WTC11 (cell line): ENCODE measurements around the gene CCDC150. TPM values are rescaled to one million over a fixed set of nuclear protein-coding genes. Genes with fewer than 3 reads are reported as not detected.

ENCODE experiments used
- ATAC-seq: fragments of 200-7000 bp; cut with Tn5 transposase; 2 replicates; pipeline ENCODE4 v1.10.0; 2021; ENCODE audit warnings: mild to moderate bottlenecking, moderate library complexity
- CTCF ChIA-PET: fragments of 300-600 bp; sonication (Branson Sonifier 250); formaldehyde crosslinking; loops from one replicate; lab custom pipeline; 2021; ENCODE audit warnings: antibody characterized with exemption; lab: Charles Lee
- POLR2A ChIA-PET: fragments of 350-600 bp; sonication (Branson Sonifier 250); formaldehyde crosslinking; loops from one replicate; lab custom pipeline; 2021; ENCODE audit warnings: antibody characterized with exemption; lab: Charles Lee
- DNase-seq: peaks from one replicate; pipeline ENCODE4 v3.0.0; 2021; ENCODE audit warnings: low spot score
- H3K27ac Mint-ChIP-seq: 2 replicates; pipeline ENCODE4 v1.8.0; 2021; ENCODE audit warnings: mixed read lengths
- H3K27me3 Mint-ChIP-seq: 2 replicates; pipeline ENCODE4 v1.8.0; 2021; ENCODE audit warnings: low read depth, mild to moderate bottlenecking, moderate library complexity, mixed read lengths
- H3K36me3 Mint-ChIP-seq: 2 replicates; pipeline ENCODE4 v1.8.0; 2021; ENCODE audit warnings: mixed read lengths
- H3K4me1 Mint-ChIP-seq: 2 replicates; pipeline ENCODE4 v1.8.0; 2022; ENCODE audit warnings: mixed read lengths
- H3K4me3 Mint-ChIP-seq: 2 replicates; pipeline ENCODE4 v1.8.0; 2021; ENCODE audit warnings: mild to moderate bottlenecking, moderate library complexity, mixed read lengths
- H3K9me3 Mint-ChIP-seq: 2 replicates; pipeline ENCODE4 v1.8.0; 2021; ENCODE audit warnings: mixed read lengths
- FOXP1 ChIP-seq: sonication (generic); formaldehyde crosslinking; IDR thresholded peaks from 2 replicates; pipeline ENCODE4 v1.8.0; 2022; ENCODE audit warnings: missing genetic modification reagents, mild to moderate bottlenecking, moderate library complexity, borderline replicate concordance
- NFATC4 ChIP-seq: fragments of 250-450 bp; sonication (Bioruptor Pico); IDR thresholded peaks from 2 replicates; pipeline ENCODE4 v1.9.0; 2021; ENCODE audit warnings: mild to moderate bottlenecking
- OVOL2 ChIP-seq: fragments of 250-450 bp; sonication (Bioruptor Pico); IDR thresholded peaks from 2 replicates; pipeline ENCODE4 v1.9.0; 2021; ENCODE audit warnings: mild to moderate bottlenecking, borderline replicate concordance
- PRRX2 ChIP-seq: fragments of 250-450 bp; sonication (Bioruptor Pico); IDR thresholded peaks from 2 replicates; pipeline ENCODE4 v1.8.0; 2021; ENCODE audit warnings: mild to moderate bottlenecking
- SMAD4 ChIP-seq: sonication (generic); formaldehyde crosslinking; IDR thresholded peaks from 2 replicates; pipeline ENCODE4 v1.8.0; 2022; ENCODE audit warnings: mild to moderate bottlenecking, missing genetic modification reagents
- TCF7 ChIP-seq: sonication (generic); formaldehyde crosslinking; IDR thresholded peaks from 2 replicates; pipeline ENCODE4 v1.8.0; 2022; ENCODE audit warnings: mild to moderate bottlenecking, low read depth, missing genetic modification reagents, moderate library complexity
- TEAD1 ChIP-seq: sonication (generic); formaldehyde crosslinking; IDR thresholded peaks from 2 replicates; pipeline ENCODE4 v1.8.0; 2022; ENCODE audit warnings: mild to moderate bottlenecking, missing genetic modification reagents
- ZBTB21 ChIP-seq: sonication (generic); formaldehyde crosslinking; IDR thresholded peaks from 2 replicates; pipeline ENCODE4 v1.8.1; 2023; ENCODE audit warnings: mild to moderate bottlenecking, missing genetic modification reagents, borderline replicate concordance
- ZNF263 ChIP-seq: sonication (generic); formaldehyde crosslinking; IDR thresholded peaks from 2 replicates; pipeline ENCODE4 v1.8.1; 2022; ENCODE audit warnings: low read depth, mild to moderate bottlenecking, moderate library complexity, missing genetic modification reagents
- ZNF416 ChIP-seq: fragments of 250-450 bp; sonication (Bioruptor Pico); IDR thresholded peaks from 2 replicates; pipeline ENCODE4 v1.9.0; 2021; ENCODE audit warnings: mild to moderate bottlenecking, inconsistent platforms
- total RNA-seq: library from RNA; stranded (reverse); gene quantifications from 3 replicates; pipeline ENCODE4 v1.2.3, GENCODE V29; 2021
- TF ChIP-seq, protein P1 (sequence below): fragments of 250-450 bp; sonication (Bioruptor Pico); IDR thresholded peaks from 2 replicates; pipeline ENCODE4 v1.8.0; 2021; ENCODE audit warnings: mild to moderate bottlenecking
- TF ChIP-seq, protein P2 (sequence below): sonication (generic); formaldehyde crosslinking; IDR thresholded peaks from 2 replicates; pipeline ENCODE4 v1.8.0; 2022; ENCODE audit warnings: mild to moderate bottlenecking, missing genetic modification reagents
- TF ChIP-seq, protein P3 (sequence below): fragments of 250-450 bp; sonication (Bioruptor Pico); IDR thresholded peaks from 2 replicates; pipeline ENCODE4 v1.9.0; 2021; ENCODE audit warnings: mild to moderate bottlenecking, borderline replicate concordance
- TF ChIP-seq, protein P4 (sequence below): fragments of 250-450 bp; sonication (Bioruptor Pico); IDR thresholded peaks from 2 replicates; pipeline ENCODE4 v1.9.0; 2021; ENCODE audit warnings: moderate library complexity, mild to moderate bottlenecking, inconsistent platforms, borderline replicate concordance
- TF ChIP-seq, protein P5 (sequence below): sonication (generic); formaldehyde crosslinking; IDR thresholded peaks from 2 replicates; pipeline ENCODE4 v1.8.1; 2023; ENCODE audit warnings: mild to moderate bottlenecking, missing genetic modification reagents, moderate library complexity

CCDC150 gene
- total RNA-seq, 1 experiment from 2014 or later = 43.0 TPM

DNA sequence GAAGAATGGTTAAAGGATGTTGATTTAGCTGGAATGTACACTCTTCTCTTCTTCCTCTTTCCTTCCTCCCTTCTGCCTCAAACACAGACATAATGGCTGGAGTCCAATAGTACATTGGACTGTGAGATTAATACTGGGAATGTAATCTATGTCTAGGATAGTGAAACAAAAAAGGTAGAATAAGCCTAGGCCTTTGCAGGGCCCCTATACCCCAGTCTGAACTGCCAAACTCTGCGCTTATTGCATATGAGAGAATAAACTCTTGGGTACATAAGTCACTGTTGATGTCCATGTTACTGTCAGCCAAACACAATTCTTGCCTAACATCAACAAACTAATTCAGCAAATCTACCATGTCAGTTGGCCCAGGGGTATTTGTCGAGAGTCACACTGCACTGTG is 29.7 kb upstream of the CCDC150 start:
- POLR2A ChIA-PET = no interaction called here
- TF ChIP-seq ZNF416 (CRISPR knock-in tag) (no peak), SMAD4 (CRISPR knock-in tag) (no peak)
- Mint-ChIP-seq H3K27ac (no peak overlapping the region), H3K27me3 (no peaks in the 10 kb centered on the region), H3K4me1 (no peaks in the 10 kb centered on the region), H3K9me3 (no peaks in the 10 kb centered on the region), H3K4me3 (no peak overlapping the region), H3K36me3 (no peaks in the 10 kb centered on the region)
- CTCF ChIA-PET = no interaction called here
- DNase-seq = no peak
- no peak for ATAC-seq

DNA sequence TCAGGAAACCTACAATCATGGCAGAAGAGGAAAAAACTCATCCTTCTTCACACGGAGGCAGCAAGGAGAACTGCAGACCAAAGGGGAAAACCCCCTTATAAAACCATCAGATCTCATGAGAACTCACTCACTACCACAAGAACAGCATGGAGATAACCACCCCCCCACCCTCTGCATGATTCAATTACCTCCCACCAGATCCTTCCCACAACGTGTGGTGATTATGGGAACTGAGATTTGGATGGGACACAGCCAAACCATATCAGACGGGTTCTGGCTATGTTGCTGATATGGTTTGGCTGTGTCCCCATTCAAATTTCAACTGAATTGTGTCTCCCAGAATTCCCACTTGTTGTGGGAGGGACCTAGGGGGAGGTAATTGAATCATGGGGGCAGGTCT is 28.7 kb upstream of the CCDC150 start:
- Mint-ChIP-seq H3K27ac (no peak overlapping the region), H3K27me3 (no peaks in the 10 kb centered on the region), H3K4me1 (no peaks in the 10 kb centered on the region), H3K4me3 (no peak overlapping the region), H3K9me3 (no peaks in the 10 kb centered on the region), H3K36me3 (no peaks in the 10 kb centered on the region)
- CTCF ChIA-PET = no interaction called here
- ATAC-seq (no peak), DNase-seq (no peak)
- TF ChIP-seq, protein P1, sequence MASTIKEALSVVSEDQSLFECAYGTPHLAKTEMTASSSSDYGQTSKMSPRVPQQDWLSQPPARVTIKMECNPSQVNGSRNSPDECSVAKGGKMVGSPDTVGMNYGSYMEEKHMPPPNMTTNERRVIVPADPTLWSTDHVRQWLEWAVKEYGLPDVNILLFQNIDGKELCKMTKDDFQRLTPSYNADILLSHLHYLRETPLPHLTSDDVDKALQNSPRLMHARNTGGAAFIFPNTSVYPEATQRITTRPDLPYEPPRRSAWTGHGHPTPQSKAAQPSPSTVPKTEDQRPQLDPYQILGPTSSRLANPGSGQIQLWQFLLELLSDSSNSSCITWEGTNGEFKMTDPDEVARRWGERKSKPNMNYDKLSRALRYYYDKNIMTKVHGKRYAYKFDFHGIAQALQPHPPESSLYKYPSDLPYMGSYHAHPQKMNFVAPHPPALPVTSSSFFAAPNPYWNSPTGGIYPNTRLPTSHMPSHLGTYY (CRISPR knock-in tag) = no peak
- no peak for TF ChIP-seq NFATC4 (CRISPR knock-in tag)
- TF ChIP-seq PRRX2 (CRISPR knock-in tag) = no peak
- POLR2A ChIA-PET = no interaction called here

DNA sequence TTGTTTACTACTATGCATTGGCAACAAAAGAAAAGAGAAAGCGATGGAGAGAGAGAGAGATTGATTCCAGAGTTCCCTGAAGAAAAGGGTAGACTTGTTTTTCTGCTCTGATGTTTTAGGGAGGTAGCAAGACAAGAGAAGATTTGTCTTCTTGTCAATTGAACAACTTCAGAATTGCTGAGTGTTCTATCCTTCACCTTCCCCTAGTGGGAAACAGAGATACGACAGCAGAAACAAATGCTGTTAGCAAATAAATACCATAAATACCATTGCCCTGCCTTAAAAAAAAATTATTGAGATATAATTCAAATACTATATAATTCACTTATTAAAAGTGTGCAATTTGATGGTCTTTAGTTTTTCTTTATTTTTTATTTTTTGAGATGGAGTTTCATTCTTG is 26.2 kb upstream of the CCDC150 start:
- H3K27ac Mint-ChIP-seq = no peak overlapping the region
- DNase-seq (no peak), ATAC-seq (peak; percentile 38)
- TF ChIP-seq TCF7 = no peak
- no peak for TF ChIP-seq ZBTB21 (CRISPR knock-in tag)
- TF ChIP-seq OVOL2 (CRISPR knock-in tag) = no peak
- TF ChIP-seq, protein P2, sequence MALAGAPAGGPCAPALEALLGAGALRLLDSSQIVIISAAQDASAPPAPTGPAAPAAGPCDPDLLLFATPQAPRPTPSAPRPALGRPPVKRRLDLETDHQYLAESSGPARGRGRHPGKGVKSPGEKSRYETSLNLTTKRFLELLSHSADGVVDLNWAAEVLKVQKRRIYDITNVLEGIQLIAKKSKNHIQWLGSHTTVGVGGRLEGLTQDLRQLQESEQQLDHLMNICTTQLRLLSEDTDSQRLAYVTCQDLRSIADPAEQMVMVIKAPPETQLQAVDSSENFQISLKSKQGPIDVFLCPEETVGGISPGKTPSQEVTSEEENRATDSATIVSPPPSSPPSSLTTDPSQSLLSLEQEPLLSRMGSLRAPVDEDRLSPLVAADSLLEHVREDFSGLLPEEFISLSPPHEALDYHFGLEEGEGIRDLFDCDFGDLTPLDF (CRISPR knock-in tag) = no peak
- no peak for TF ChIP-seq TEAD1 (CRISPR knock-in tag)
- no peak for TF ChIP-seq FOXP1 (CRISPR knock-in tag)
- TF ChIP-seq, protein P3, sequence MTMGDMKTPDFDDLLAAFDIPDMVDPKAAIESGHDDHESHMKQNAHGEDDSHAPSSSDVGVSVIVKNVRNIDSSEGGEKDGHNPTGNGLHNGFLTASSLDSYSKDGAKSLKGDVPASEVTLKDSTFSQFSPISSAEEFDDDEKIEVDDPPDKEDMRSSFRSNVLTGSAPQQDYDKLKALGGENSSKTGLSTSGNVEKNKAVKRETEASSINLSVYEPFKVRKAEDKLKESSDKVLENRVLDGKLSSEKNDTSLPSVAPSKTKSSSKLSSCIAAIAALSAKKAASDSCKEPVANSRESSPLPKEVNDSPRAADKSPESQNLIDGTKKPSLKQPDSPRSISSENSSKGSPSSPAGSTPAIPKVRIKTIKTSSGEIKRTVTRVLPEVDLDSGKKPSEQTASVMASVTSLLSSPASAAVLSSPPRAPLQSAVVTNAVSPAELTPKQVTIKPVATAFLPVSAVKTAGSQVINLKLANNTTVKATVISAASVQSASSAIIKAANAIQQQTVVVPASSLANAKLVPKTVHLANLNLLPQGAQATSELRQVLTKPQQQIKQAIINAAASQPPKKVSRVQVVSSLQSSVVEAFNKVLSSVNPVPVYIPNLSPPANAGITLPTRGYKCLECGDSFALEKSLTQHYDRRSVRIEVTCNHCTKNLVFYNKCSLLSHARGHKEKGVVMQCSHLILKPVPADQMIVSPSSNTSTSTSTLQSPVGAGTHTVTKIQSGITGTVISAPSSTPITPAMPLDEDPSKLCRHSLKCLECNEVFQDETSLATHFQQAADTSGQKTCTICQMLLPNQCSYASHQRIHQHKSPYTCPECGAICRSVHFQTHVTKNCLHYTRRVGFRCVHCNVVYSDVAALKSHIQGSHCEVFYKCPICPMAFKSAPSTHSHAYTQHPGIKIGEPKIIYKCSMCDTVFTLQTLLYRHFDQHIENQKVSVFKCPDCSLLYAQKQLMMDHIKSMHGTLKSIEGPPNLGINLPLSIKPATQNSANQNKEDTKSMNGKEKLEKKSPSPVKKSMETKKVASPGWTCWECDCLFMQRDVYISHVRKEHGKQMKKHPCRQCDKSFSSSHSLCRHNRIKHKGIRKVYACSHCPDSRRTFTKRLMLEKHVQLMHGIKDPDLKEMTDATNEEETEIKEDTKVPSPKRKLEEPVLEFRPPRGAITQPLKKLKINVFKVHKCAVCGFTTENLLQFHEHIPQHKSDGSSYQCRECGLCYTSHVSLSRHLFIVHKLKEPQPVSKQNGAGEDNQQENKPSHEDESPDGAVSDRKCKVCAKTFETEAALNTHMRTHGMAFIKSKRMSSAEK = no peak
- TF ChIP-seq, protein P4, sequence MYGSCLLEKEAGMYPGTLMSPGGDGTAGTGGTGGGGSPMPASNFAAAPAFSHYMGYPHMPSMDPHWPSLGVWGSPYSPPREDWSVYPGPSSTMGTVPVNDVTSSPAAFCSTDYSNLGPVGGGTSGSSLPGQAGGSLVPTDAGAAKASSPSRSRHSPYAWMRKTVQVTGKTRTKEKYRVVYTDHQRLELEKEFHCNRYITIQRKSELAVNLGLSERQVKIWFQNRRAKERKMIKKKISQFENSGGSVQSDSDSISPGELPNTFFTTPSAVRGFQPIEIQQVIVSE (CRISPR knock-in tag) = no peak
- TF ChIP-seq ZNF263 (CRISPR knock-in tag) = no peak
- TF ChIP-seq, protein P5, sequence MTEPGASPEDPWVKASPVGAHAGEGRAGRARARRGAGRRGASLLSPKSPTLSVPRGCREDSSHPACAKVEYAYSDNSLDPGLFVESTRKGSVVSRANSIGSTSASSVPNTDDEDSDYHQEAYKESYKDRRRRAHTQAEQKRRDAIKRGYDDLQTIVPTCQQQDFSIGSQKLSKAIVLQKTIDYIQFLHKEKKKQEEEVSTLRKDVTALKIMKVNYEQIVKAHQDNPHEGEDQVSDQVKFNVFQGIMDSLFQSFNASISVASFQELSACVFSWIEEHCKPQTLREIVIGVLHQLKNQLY (CRISPR knock-in tag) = no peak
- H3K36me3 Mint-ChIP-seq = no peaks in the 10 kb centered on the region
- CTCF ChIA-PET = no interaction called here
- H3K4me3 Mint-ChIP-seq = no peak overlapping the region
- POLR2A ChIA-PET = no interaction called here
- H3K4me1 Mint-ChIP-seq = no peaks in the 10 kb centered on the region
- no peaks in the 10 kb centered on the region for H3K9me3 Mint-ChIP-seq
- H3K27me3 Mint-ChIP-seq = no peaks in the 10 kb centered on the region
